ENCODE results near the gene ISCA1.
"Not testable (repeated sequence)": the region's sequence is repeated elsewhere in the genome, so short reads cannot be mapped to it uniquely, and the experiment has no call there.

Gene ISCA1

DNA sequence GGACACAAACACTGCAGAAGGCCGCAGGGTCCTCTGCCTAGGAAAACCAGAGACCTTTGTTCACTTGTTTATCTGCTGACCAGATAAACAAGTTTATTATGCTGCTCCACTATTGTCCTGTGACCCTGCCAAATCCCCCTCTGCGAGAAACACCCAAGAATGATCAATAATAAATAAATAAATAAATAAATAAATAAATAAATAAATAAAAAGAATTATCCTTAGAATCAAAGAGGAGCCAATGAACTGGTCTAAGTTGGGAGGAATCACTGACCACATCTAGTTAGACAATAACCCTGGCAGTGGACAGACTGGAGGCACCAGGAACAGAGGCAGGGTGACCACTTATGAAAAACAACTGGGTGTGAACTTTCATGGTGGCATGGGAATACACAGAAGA, 30.6 kb upstream of the ISCA1 start:
- not testable (repeated sequence) for H3K27me3 ChIP-seq (ENCODE audit: control insufficient read depth, insufficient read depth, low read length); H3K9me3 ChIP-seq (ENCODE audit: control insufficient read depth, insufficient read depth, low read depth, low read length); H3K4me3 ChIP-seq (ENCODE audit: low read depth, low read length); H3K27ac ChIP-seq (ENCODE audit: low read depth, low read length); H3K4me1 ChIP-seq (ENCODE audit: control insufficient read depth, insufficient read depth, low read length); H3K9ac ChIP-seq (ENCODE audit: low read length)
- H3K36me3 ChIP-seq (ENCODE audit: control insufficient read depth, insufficient read depth, low read length), result peaks cover 79% of the 10 kb centered on the region

DNA sequence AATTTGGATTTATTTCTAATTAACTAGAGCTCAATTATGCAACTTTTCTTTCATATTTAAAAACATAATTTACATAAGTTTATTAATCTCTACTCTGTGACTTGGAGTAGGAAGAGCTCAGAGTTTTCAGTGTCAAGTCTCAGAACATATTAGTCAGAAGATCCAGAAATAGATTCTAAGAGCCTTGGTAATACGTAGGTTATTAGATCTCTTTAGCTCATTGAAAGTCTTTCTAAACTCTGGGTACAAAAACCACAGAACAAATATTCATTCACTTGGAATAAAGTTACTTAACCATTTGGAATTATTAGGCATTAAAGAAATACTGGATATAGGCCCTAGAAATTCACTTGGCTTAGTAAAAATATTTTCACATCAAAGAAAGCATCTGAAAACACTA, 26.3 kb upstream of the ISCA1 start:
- Histone ChIP-seq H3K4me3 (ENCODE audit: low read depth, low read length) (no peak overlapping the region), H3K9ac (ENCODE audit: low read length) (no peak overlapping the region), H3K27me3 (ENCODE audit: control insufficient read depth, insufficient read depth, low read length) (no peaks in the 10 kb centered on the region), H3K27ac (ENCODE audit: low read depth, low read length) (no peak overlapping the region), H3K36me3 (ENCODE audit: control insufficient read depth, insufficient read depth, low read length) (peaks cover 68% of the 10 kb centered on the region), H3K4me1 (ENCODE audit: control insufficient read depth, insufficient read depth, low read length) (peaks cover 12% of the 10 kb centered on the region), H3K9me3 (ENCODE audit: control insufficient read depth, insufficient read depth, low read depth, low read length) (peaks cover 8% of the 10 kb centered on the region; the same call in 1 of the 2 replicates)

DNA sequence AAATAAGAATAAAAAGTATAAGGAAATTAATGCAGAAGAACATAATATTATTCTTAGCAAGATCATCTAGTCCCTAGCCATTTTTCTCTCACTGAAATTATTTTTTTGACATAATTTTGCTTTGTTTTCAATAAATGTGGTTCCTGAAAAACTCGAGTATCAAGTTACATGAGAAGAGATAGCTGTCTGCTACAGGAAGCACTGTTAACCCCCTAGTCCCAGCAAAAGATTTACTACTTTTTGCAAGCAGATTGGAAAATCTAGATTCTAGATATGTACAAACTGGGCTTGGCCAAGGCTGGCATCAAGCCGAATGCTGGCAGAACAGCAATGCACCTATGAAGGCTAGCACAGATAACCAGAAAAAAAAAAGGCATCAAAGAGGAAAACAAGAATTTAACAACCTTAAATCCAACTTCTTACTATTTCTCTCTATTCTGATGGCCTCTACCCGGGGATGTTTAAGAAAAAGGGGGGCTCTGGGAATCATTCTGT, 21.9 kb upstream of the ISCA1 start:
- H3K4me1 ChIP-seq (ENCODE audit: control insufficient read depth, insufficient read depth, low read length), result peaks cover 15% of the 10 kb centered on the region
- no peak overlapping the region for H3K4me3 ChIP-seq (ENCODE audit: low read depth, low read length)
- peak overlapping the region; percentile 84 for H3K27ac ChIP-seq (ENCODE audit: low read depth, low read length)
- no peaks in the 10 kb centered on the region for H3K27me3 ChIP-seq (ENCODE audit: control insufficient read depth, insufficient read depth, low read length)
- H3K36me3 ChIP-seq (ENCODE audit: control insufficient read depth, insufficient read depth, low read length), result peaks cover 71% of the 10 kb centered on the region
- H3K9ac ChIP-seq (ENCODE audit: low read length), result no peak overlapping the region
- no peaks in the 10 kb centered on the region for H3K9me3 ChIP-seq (ENCODE audit: control insufficient read depth, insufficient read depth, low read depth, low read length)

DNA sequence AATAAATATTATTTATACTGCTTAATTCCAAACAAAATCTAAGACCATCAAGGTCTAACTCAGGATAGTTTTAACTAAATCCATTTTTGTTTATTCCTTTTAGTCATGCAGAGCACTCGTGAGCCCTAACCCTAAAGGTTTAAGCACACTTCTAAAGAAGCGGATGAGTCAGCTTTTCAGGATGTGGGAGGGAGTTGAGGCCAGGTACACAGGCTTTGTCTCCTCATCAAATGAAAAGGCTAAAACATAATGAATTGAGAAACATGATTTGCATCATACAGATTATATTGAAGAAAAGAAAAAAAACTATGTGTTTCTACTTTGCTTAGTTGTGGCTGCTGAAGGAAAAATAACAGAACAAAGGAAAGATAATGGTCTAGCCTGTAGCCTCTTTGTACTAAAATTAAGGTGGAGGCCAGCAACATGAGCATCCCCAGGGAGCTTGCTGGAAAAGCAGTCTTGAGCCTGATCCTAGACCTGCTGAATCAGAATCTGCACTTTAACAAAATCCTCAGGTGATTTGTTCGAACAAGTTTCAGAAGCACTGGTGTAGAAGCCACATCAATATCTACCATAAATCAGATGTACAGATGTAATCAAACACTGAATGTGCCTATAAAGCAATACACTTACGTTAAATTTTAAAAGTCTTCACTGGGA, 21.1 kb upstream of the ISCA1 start:
- Histone ChIP-seq H3K27me3 (ENCODE audit: control insufficient read depth, insufficient read depth, low read length) (no peaks in the 10 kb centered on the region), H3K9ac (ENCODE audit: low read length) (peak overlapping the region; percentile 51), H3K27ac (ENCODE audit: low read depth, low read length) (peak overlapping the region; percentile 84), H3K4me3 (ENCODE audit: low read depth, low read length) (no peak overlapping the region), H3K36me3 (ENCODE audit: control insufficient read depth, insufficient read depth, low read length) (peaks cover 71% of the 10 kb centered on the region), H3K4me1 (ENCODE audit: control insufficient read depth, insufficient read depth, low read length) (peaks cover 15% of the 10 kb centered on the region), H3K9me3 (ENCODE audit: control insufficient read depth, insufficient read depth, low read depth, low read length) (no peaks in the 10 kb centered on the region)

DNA sequence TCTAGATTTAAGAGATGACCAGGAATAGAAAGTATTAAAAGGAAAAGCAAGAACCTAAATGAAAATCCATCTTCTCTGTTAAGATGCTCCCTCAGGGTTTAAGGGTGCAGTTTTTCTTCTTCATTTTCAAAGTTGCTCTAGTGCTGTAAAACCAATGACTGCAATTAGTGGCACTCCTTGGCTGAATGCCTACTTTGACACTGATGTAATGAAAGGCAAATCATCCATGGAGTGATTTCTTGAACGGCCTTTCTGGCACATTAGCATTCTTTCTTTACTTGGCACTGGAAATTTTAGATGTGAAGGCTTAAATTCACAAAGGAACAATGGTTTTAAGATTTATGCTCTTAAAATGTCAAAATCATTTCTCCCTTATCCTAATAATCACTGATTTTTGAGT, 19.3 kb upstream of the ISCA1 start:
- peaks cover 74% of the 10 kb centered on the region for H3K36me3 ChIP-seq (ENCODE audit: control insufficient read depth, insufficient read depth, low read length)
- no peak overlapping the region for H3K27ac ChIP-seq (ENCODE audit: low read depth, low read length)
- no peak overlapping the region for H3K4me3 ChIP-seq (ENCODE audit: low read depth, low read length)
- H3K9ac ChIP-seq (ENCODE audit: low read length), result no peak overlapping the region
- peaks cover 15% of the 10 kb centered on the region for H3K4me1 ChIP-seq (ENCODE audit: control insufficient read depth, insufficient read depth, low read length)
- no peaks in the 10 kb centered on the region for H3K9me3 ChIP-seq (ENCODE audit: control insufficient read depth, insufficient read depth, low read depth, low read length)
- H3K27me3 ChIP-seq (ENCODE audit: control insufficient read depth, insufficient read depth, low read length), result no peaks in the 10 kb centered on the region

DNA sequence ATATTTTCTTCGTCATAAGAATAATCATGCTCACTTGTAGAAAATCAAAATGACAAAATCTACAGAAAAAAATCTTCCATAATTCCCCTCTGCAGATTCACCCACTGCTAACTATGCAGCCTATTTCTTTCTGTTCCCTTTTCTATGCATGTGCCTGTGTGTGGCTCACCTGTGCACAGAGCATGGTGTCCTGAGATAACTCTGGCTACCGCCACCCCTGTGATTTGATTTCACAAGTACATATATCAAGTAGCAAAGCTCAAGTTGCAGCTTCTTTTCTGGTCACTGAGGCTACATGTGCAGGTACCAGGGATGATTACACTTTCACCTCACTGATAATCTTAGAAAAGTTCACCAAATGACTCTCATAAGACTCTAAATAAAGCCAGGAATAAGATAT, 18.4 kb upstream of the ISCA1 start:
- peaks cover 15% of the 10 kb centered on the region for H3K4me1 ChIP-seq (ENCODE audit: control insufficient read depth, insufficient read depth, low read length)
- no peaks in the 10 kb centered on the region for H3K27me3 ChIP-seq (ENCODE audit: control insufficient read depth, insufficient read depth, low read length)
- no peak overlapping the region for H3K9ac ChIP-seq (ENCODE audit: low read length)
- no peaks in the 10 kb centered on the region for H3K9me3 ChIP-seq (ENCODE audit: control insufficient read depth, insufficient read depth, low read depth, low read length)
- H3K4me3 ChIP-seq (ENCODE audit: low read depth, low read length), result no peak overlapping the region
- peaks cover 76% of the 10 kb centered on the region for H3K36me3 ChIP-seq (ENCODE audit: control insufficient read depth, insufficient read depth, low read length)
- no peak overlapping the region for H3K27ac ChIP-seq (ENCODE audit: low read depth, low read length)

DNA sequence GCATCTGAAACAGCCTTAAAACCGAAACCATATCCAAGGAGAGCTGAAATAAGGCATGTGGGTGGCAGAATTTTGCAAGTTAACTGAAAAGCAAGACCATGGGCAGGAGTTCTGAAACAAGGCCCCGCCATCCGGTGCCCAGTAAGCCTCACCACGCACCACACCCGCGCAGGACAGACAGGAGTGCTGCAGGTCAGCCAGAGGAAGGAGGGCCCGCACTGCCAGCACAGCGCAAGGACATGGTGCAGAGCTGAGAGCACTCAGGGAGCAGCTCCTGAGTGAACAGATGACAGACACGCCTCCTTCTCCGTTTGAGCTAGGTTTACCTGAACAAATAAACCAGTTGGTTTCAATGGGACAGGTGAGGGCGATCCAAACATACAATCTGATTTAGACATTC, 16.5 kb upstream of the ISCA1 start:
- Histone ChIP-seq H3K36me3 (ENCODE audit: control insufficient read depth, insufficient read depth, low read length) (peaks cover 66% of the 10 kb centered on the region), H3K9me3 (ENCODE audit: control insufficient read depth, insufficient read depth, low read depth, low read length) (no peaks in the 10 kb centered on the region), H3K27me3 (ENCODE audit: control insufficient read depth, insufficient read depth, low read length) (no peaks in the 10 kb centered on the region), H3K9ac (ENCODE audit: low read length) (no peak overlapping the region), H3K4me3 (ENCODE audit: low read depth, low read length) (no peak overlapping the region), H3K4me1 (ENCODE audit: control insufficient read depth, insufficient read depth, low read length) (peaks cover 6% of the 10 kb centered on the region), H3K27ac (ENCODE audit: low read depth, low read length) (no peak overlapping the region)

DNA sequence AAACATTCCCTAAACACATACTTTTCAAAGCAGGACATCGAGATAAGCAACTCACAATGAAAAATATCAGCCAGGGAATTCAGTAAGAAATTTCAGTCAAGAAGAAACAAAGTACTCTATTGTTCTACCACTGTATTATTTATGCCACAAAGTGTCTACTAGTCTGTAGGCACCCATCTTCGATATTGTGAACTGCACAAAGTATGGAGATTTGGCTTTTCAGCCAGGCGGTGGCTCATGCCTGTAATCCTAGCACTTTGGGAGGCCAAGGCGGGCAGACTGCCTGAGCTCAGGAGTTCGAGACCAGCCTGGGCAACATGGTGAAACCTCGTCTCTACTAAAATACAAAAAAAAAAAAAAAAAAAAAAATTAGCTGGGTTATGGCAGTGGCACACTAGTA, 8.0 kb upstream of the ISCA1 start:
- peaks cover 23% of the 10 kb centered on the region for H3K4me1 ChIP-seq (ENCODE audit: control insufficient read depth, insufficient read depth, low read length)
- H3K4me3 ChIP-seq (ENCODE audit: low read depth, low read length); H3K36me3 ChIP-seq (ENCODE audit: control insufficient read depth, insufficient read depth, low read length); H3K27ac ChIP-seq (ENCODE audit: low read depth, low read length); H3K9me3 ChIP-seq (ENCODE audit: control insufficient read depth, insufficient read depth, low read depth, low read length); H3K9ac ChIP-seq (ENCODE audit: low read length); H3K27me3 ChIP-seq (ENCODE audit: control insufficient read depth, insufficient read depth, low read length): not testable (repeated sequence)

DNA sequence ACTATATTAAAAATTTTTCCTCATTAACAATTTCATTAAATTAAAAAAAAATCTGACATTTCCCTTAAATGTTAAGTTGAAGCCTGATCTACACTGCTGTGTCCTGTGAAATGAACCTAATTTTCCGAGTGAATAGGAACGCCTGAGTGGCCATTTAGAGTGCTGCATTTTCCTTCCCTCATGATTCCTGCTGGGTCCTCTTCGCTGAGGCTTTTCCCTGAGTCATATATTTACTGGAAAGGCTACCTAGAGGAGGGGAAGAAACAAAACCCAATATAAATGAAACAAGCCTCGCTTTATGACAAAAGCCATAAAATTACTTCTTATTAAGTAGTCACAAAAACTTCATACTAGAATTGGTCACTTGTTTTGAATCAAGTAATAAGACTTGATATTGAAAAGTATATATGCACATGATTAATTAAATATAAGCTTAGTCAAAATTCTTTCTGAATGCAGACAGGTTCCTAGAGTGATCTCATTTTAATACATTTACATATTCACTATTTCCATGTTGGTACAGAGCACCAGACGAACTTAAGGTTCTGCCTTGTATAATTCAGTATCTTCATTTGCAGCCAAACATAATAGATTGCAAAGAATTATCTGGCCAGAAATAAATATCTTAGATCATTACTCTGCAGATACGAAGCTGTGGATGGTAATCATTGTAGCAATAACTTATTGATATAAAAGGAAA, 6.3 kb upstream of the ISCA1 start:
- Histone ChIP-seq H3K36me3 (ENCODE audit: control insufficient read depth, insufficient read depth, low read length) (no peaks in the 10 kb centered on the region), H3K9ac (ENCODE audit: low read length) (no peak overlapping the region), H3K4me3 (ENCODE audit: low read depth, low read length) (no peak overlapping the region), H3K27me3 (ENCODE audit: control insufficient read depth, insufficient read depth, low read length) (no peaks in the 10 kb centered on the region), H3K4me1 (ENCODE audit: control insufficient read depth, insufficient read depth, low read length) (peaks cover 23% of the 10 kb centered on the region), H3K9me3 (ENCODE audit: control insufficient read depth, insufficient read depth, low read depth, low read length) (no peaks in the 10 kb centered on the region), H3K27ac (ENCODE audit: low read depth, low read length) (no peak overlapping the region)

DNA sequence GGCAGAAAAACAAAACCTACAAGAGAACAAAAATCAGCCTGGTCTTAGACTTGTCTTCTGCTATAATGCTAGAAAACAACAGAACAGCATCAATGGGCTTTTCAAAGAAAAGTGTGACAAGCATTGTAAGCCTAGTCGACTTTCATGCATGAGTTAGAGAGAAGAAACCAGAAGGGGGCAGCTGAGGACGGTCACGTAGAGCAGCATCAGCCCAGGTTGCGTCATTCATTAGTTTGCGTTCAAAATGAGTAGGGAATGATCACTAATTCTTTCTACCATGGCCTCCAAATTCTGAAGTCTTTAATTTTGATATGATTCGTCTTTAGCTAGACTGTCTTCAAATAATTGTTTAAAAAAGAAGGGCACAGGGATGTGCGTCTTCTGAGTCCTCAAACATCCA, 4.7 kb upstream of the ISCA1 start:
- Histone ChIP-seq H3K4me1 (ENCODE audit: control insufficient read depth, insufficient read depth, low read length) (peaks cover 29% of the 10 kb centered on the region), H3K27ac (ENCODE audit: low read depth, low read length) (no peak overlapping the region), H3K27me3 (ENCODE audit: control insufficient read depth, insufficient read depth, low read length) (peaks cover 4% of the 10 kb centered on the region; the same call in 1 of the 2 replicates), H3K9me3 (ENCODE audit: control insufficient read depth, insufficient read depth, low read depth, low read length) (no peaks in the 10 kb centered on the region), H3K4me3 (ENCODE audit: low read depth, low read length) (no peak overlapping the region), H3K36me3 (ENCODE audit: control insufficient read depth, insufficient read depth, low read length) (no peaks in the 10 kb centered on the region), H3K9ac (ENCODE audit: low read length) (peak overlapping the region; percentile 57)

DNA sequence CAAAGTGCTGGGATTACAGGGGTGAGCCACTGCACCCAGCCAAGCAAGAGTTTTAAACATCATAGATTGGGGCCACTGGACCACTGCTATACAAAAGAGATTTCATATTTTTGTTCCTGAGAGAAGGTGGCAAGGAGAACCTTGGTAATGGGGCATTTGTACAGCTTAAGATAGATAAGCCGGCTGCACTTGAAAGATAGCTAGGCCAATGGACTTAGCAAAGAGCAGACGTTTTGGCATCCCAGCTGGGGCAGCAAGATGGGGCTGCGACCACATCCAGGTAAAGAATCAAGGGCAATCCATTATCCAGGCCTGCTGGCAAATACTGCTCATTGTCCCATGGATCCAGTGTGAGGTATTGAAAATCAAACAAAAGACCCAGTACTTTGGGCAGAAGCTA, 3.9 kb upstream of the ISCA1 start:
- Histone ChIP-seq H3K27me3 (ENCODE audit: control insufficient read depth, insufficient read depth, low read length) (peaks cover 4% of the 10 kb centered on the region; the same call in 1 of the 2 replicates), H3K9ac (ENCODE audit: low read length) (no peak overlapping the region), H3K4me1 (ENCODE audit: control insufficient read depth, insufficient read depth, low read length) (peaks cover 29% of the 10 kb centered on the region), H3K27ac (ENCODE audit: low read depth, low read length) (no peak overlapping the region), H3K4me3 (ENCODE audit: low read depth, low read length) (no peak overlapping the region), H3K9me3 (ENCODE audit: control insufficient read depth, insufficient read depth, low read depth, low read length) (no peaks in the 10 kb centered on the region), H3K36me3 (ENCODE audit: control insufficient read depth, insufficient read depth, low read length) (no peaks in the 10 kb centered on the region)

All from HUES6 (cell line).